Measurements from ENCODE around the gene TMEM26.

Gene TMEM26

DNA sequence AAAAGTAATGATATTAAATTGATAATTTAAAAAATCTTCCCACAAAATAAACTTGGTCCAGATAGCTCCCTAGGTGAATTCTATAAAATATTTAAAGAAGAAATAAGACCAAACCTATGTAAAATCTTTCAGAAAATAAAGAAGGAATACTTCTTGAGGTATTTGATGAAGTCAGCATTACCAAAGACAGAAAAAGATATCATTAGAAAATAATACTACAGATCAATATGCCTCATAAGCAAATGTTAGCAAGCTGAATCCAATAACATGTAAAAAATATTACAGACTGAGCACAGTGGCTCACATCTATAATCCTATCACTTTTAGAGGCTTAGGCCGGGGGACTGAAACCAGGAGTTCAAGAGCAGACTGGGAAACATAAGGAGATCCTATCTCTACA is 30.0 kb downstream of the TMEM26 start:
- DNase-seq (ENCODE audit: low read depth): no peak
- H3K4me3 ChIP-seq (ENCODE audit: low read depth, low read length): no peak overlapping the region
- TF ChIP-seq, protein P1, sequence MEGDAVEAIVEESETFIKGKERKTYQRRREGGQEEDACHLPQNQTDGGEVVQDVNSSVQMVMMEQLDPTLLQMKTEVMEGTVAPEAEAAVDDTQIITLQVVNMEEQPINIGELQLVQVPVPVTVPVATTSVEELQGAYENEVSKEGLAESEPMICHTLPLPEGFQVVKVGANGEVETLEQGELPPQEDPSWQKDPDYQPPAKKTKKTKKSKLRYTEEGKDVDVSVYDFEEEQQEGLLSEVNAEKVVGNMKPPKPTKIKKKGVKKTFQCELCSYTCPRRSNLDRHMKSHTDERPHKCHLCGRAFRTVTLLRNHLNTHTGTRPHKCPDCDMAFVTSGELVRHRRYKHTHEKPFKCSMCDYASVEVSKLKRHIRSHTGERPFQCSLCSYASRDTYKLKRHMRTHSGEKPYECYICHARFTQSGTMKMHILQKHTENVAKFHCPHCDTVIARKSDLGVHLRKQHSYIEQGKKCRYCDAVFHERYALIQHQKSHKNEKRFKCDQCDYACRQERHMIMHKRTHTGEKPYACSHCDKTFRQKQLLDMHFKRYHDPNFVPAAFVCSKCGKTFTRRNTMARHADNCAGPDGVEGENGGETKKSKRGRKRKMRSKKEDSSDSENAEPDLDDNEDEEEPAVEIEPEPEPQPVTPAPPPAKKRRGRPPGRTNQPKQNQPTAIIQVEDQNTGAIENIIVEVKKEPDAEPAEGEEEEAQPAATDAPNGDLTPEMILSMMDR (IDR thresholded peaks at IDR 0.05; ENCODE audit: control insufficient read depth, extremely low read depth, insufficient read depth): no peak

DNA sequence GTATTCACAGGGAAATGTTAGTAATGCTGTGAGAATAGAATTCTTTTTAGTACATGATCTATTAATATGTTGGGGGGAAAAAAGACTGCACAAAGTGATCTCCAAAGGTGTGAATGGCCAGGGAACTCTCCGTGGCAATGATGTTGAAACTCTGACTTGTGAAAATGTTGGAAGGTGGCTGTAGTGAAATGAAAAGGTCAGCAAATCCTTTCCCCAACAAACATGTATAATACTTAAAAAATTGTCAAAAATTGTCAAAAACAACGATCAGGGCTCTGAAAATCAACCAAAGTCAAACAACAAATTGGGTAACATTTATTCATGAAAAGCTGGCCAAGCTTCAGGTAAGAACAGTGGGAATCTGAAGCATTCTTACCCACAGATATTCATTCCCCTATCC is 35.5 kb downstream of the TMEM26 start:
- TF ChIP-seq, protein P1 (IDR thresholded peaks at IDR 0.05; ENCODE audit: control insufficient read depth, extremely low read depth, insufficient read depth): no peak
- H3K4me3 ChIP-seq (ENCODE audit: low read depth, low read length): no peak overlapping the region
- DNase-seq (ENCODE audit: low read depth): no peak

DNA sequence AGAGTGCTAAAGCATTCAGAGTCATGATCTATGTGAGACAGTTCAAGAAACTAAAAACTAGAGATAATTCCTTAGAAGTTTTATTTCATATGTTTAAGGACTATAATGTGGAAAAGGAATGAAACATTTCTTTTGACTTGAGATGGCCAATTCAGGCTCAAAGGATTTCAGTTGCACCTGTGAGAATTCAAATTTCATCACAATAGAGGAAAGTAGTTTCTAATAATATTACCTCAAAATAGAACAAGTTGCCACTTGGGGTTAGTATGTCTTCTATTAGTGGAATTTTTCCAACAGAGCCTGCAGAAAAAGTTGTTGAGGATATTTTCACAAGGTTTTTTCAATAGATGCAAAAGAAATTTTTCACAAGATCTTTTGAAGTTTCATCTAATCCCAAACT is 37.4 kb downstream of the TMEM26 start:
- no peak for DNase-seq (ENCODE audit: low read depth)
- TF ChIP-seq, protein P1 (IDR thresholded peaks at IDR 0.05; ENCODE audit: control insufficient read depth, extremely low read depth, insufficient read depth): no peak
- no peak overlapping the region for H3K4me3 ChIP-seq (ENCODE audit: low read depth, low read length)

DNA sequence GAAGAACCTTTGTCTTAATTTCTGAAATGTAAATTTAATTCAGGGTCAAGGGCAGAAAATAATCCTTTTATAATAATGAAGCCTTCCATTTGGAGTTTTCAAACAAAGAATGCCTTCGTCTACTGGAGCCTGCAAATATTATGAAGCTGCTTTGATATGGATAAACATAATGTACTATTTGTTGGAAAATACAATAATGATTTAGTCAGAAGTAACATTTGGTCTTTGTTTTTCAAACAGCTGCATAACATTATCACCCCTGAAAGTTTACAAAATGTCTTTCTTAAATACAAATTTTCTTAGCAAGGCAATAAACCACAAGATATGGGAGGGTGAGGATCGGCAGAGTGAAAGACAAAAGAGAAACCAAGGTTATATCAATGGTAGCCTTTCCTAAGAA is 41.5 kb downstream of the TMEM26 start:
- TF ChIP-seq, protein P1 (IDR thresholded peaks at IDR 0.05; ENCODE audit: control insufficient read depth, extremely low read depth, insufficient read depth): no peak
- no peak overlapping the region for H3K4me3 ChIP-seq (ENCODE audit: low read depth, low read length)
- DNase-seq (ENCODE audit: low read depth): no peak

DNA sequence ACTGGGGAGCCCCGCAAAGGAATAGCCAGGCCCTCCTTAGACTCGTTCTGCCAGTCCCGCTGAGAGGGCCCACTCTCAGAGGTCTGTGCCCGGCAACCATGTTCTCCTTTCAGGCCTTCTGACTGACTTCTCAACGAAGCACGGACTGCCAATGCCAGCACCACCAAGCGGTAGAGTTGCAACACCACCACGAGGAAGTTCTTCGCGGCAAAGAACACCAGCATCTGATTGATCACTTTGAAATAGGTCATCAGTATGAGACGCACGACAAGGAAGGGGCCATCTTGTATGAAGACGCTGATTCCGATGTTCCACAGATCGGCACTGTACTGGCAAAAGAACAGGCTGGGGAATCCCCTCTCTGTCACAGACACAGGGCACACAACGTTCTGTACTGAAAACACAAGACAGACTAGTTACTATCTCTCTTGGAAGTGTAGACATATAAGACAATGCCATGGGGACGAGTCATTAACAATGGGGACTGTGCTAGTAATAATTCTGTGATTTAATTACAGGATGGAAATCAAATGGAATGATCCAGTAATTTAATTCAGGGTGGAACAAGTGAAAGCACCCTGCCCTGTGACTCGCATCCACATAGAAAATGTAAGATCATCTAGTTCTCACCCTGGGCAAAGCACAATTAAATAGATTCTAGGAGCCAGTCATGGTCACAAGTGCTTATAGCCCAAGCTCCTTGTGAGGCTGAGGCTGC is 42.7 kb downstream of the TMEM26 start:
- DNase-seq (ENCODE audit: low read depth): no peak
- TF ChIP-seq, protein P1 (IDR thresholded peaks at IDR 0.05; ENCODE audit: control insufficient read depth, extremely low read depth, insufficient read depth): no peak
- H3K4me3 ChIP-seq (ENCODE audit: low read depth, low read length): no peak overlapping the region

DNA sequence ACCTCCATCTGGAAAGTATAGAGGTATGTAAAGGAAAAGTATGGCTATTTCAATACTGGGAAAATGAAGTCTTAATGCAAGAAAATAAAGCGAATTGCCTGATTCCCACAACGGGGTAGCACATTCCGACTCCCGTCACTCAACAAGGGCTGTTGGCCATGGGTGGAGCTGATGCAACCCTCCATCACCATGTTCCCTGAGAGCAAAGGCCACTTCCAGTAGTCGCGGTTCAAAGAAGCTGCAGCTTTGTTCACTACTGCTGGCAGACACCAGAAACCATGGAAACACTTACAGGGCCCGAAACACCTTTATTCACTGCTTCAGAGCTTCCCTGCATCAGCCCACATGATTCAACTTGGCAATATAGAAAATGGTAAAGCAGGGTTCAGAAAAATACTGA is 44.0 kb downstream of the TMEM26 start:
- TF ChIP-seq, protein P1 (IDR thresholded peaks at IDR 0.05; ENCODE audit: control insufficient read depth, extremely low read depth, insufficient read depth): no peak
- H3K4me3 ChIP-seq (ENCODE audit: low read depth, low read length): no peak overlapping the region
- no peak for DNase-seq (ENCODE audit: low read depth)

DNA sequence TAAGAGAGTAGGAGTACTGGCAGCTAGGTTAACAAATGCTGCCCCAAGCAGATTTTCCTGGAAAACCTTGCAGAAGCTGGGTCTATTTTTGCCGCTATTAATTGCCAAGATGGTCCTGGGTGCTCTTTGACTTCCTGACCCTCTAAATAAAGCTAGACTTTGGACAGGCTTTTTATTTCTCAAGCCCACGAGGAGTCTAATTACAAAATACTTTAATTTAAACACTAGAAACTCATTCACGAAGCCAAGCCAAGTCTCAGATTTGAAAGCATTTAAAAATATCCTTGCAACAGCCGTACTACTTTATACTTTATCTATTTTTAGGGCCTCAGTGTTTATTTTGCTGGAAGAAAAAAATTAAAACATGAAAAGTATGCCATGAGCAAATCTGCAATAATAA is 45.1 kb downstream of the TMEM26 start:
- no peak for DNase-seq (ENCODE audit: low read depth)
- H3K4me3 ChIP-seq (ENCODE audit: low read depth, low read length): no peak overlapping the region
- TF ChIP-seq, protein P1 (IDR thresholded peaks at IDR 0.05; ENCODE audit: control insufficient read depth, extremely low read depth, insufficient read depth): no peak

Measured in LNCaP clone FGC (cell line).